K562 (cell line): ENCODE data around the gene CATSPER3. TPM values are rescaled to one million over a fixed set of nuclear protein-coding genes. Genes with fewer than 3 reads are reported as not detected.

Source experiments
- ATF6 ChIP-seq: sonication (generic); formaldehyde crosslinking; IDR thresholded peaks from 2 replicates; pipeline ENCODE4 v1.4.0; 2020; ENCODE audit warnings: mild to moderate bottlenecking, missing genetic modification reagents
- BACH1 ChIP-seq: fragments of 200-800 bp; sonication (Bioruptor generic); IDR thresholded peaks from 2 replicates; pipeline ENCODE4 v1.6.1; 2016; ENCODE audit warnings: missing genetic modification characterization, missing compliant biosample characterization
- BCOR ChIP-seq: fragments of 450-650 bp; IDR thresholded peaks from 2 replicates; pipeline ENCODE4 v1.6.1; 2016
- CCNT2 ChIP-seq: IDR thresholded peaks from 2 replicates; pipeline ENCODE4 v1.6.1; 2011; ENCODE audit warnings: borderline replicate concordance, low read depth, mild to moderate bottlenecking, moderate library complexity, mixed read lengths, low read length; ENCODE audit not compliant: insufficient read length; ENCODE audit errors: extremely low read depth
- CREB3 ChIP-seq: fragments of 450-650 bp; conservative IDR thresholded peaks from 2 replicates; pipeline ENCODE4 v1.6.1; 2016; ENCODE audit warnings: missing genetic modification characterization, low read depth, mild to moderate bottlenecking, missing compliant biosample characterization, moderate library complexity
- FOSL1 ChIP-seq: fragments of 200-800 bp; sonication (Bioruptor generic); conservative IDR thresholded peaks from 2 replicates; pipeline ENCODE4 v1.6.1; 2016; ENCODE audit warnings: missing genetic modification characterization, missing compliant biosample characterization
- GTF2E2 ChIP-seq: fragments of 200-800 bp; sonication (Bioruptor generic); IDR thresholded peaks from 2 replicates; pipeline ENCODE4 v1.6.1; 2016; ENCODE audit warnings: missing genetic modification characterization, missing compliant biosample characterization
- HDAC1 ChIP-seq, 2 experiments: fragments of 450-650 bp; IDR thresholded peaks; 2 replicates each; pipeline ENCODE4 v1.6.1; 2016 to 2017; ENCODE audit warnings: inconsistent platforms in 1 of 2, mild to moderate bottlenecking in 1 of 2, moderate library complexity in 1 of 2
- HNRNPLL ChIP-seq: fragments of 200-400 bp; formaldehyde crosslinking; IDR thresholded peaks from 2 replicates; pipeline ENCODE4 v1.6.1; 2017; ENCODE audit warnings: low read length, low read depth, mild to moderate bottlenecking; ENCODE audit not compliant: poor library complexity, severe bottlenecking
- MNT ChIP-seq, 2 experiments: fragments of 450-650 bp; conservative IDR thresholded peaks; 2 replicates each; pipeline ENCODE4 v1.6.1; 2017; ENCODE audit warnings: mild to moderate bottlenecking in 2 of 2, moderate library complexity in 2 of 2
- MTA3 ChIP-seq: fragments of 450-650 bp; formaldehyde crosslinking; IDR thresholded peaks from 2 replicates; pipeline ENCODE4 v1.6.1; 2017; ENCODE audit warnings: mild to moderate bottlenecking, borderline replicate concordance
- NUFIP1 ChIP-seq: fragments of 450-650 bp; IDR thresholded peaks from 2 replicates; pipeline ENCODE4 v1.6.1; 2018; ENCODE audit not compliant: partially characterized antibody
- TRIM24 ChIP-seq, 2 experiments: fragments of 450-650 bp; IDR thresholded peaks; 2 replicates each; pipeline ENCODE4 v1.6.1; 2016
- ZNF133 ChIP-seq: fragments of 250-450 bp; sonication (Bioruptor Pico); IDR thresholded peaks from 2 replicates; pipeline ENCODE4 v1.4.0; 2020; ENCODE audit warnings: mild to moderate bottlenecking
- ZNF146 ChIP-seq: IDR thresholded peaks from one replicate; pipeline ENCODE4 v1.6.1; 2018; ENCODE audit warnings: missing compliant biosample characterization; ENCODE audit not compliant: unreplicated experiment
- ZNF184 ChIP-seq: sonication (generic); formaldehyde crosslinking; IDR thresholded peaks from 2 replicates; pipeline ENCODE4 v1.5.0; 2020; ENCODE audit warnings: missing genetic modification reagents
- ZNF197 ChIP-seq: fragments of 200-800 bp; sonication (Bioruptor generic); IDR thresholded peaks from 2 replicates; pipeline ENCODE4 v1.6.1; 2016; ENCODE audit warnings: low read depth, missing genetic modification characterization, missing compliant biosample characterization
- ZNF384 ChIP-seq: IDR thresholded peaks from 2 replicates; pipeline ENCODE4 v1.6.1; 2012; ENCODE audit warnings: low read depth, low read length, improper control_type of control experiment
- ZNF583 ChIP-seq: fragments of 250-450 bp; sonication (Bioruptor Pico); IDR thresholded peaks from 2 replicates; pipeline ENCODE4 v1.4.0; 2020
- ZNF764 ChIP-seq: fragments of 250-450 bp; sonication (Bioruptor Pico); IDR thresholded peaks from 2 replicates; pipeline ENCODE4 v1.4.0; 2020; ENCODE audit warnings: low read depth, mild to moderate bottlenecking, moderate library complexity
- polyA plus RNA-seq, 8 experiments: library from polyadenylated mRNA; depleted of rRNA in 4 of 8; stranded (reverse) in 5 of 8; unstranded in 3 of 8; fragments of >200 nt; fragmentation: Nextera tagmentation in 2 of 8; fragmentation: Illumina TruSeq in 1 of 8; extraction: Ambion mirVana in 2 of 8; extraction: Trizol in 1 of 8; gene quantifications; 2 replicates each; pipeline versions ENCODE4 v1.2.1 to v1.2.3, GENCODE V29; 2011 to 2014; ENCODE audit warnings: inconsistent platforms in 1 of 8, missing spikeins in 1 of 8
- total RNA-seq, 7 experiments: library from RNA; depleted of rRNA in 6 of 7; stranded (reverse); fragments of >200 nt in 6 of 7; fragmentation: Illumina TruSeq in 2 of 7; extraction: Trizol in 2 of 7; gene quantifications; 2 replicates each; pipeline versions ENCODE4 v1.2.1 to v1.2.3, GENCODE V29; 2011 to 2021; ENCODE audit warnings: low replicate concordance in 1 of 7
- TF ChIP-seq, protein P1 (sequence below): sonication (generic); formaldehyde crosslinking; IDR thresholded peaks from 2 replicates; pipeline ENCODE4 v1.9.0; 2022; ENCODE audit warnings: mild to moderate bottlenecking, missing genetic modification reagents
- TF ChIP-seq, protein P2 (sequence below): fragments of 450-650 bp; IDR thresholded peaks from 2 replicates; pipeline ENCODE4 v1.7.0; 2016; ENCODE audit warnings: borderline replicate concordance

CATSPER3 gene
- total and polyA plus RNA-seq, 9 of the 15 experiments (the other 6 are each of a cell fraction or from before 2014, with no cell fraction given), result 0.14 to 1.5 (median 0.49) TPM

DNA sequence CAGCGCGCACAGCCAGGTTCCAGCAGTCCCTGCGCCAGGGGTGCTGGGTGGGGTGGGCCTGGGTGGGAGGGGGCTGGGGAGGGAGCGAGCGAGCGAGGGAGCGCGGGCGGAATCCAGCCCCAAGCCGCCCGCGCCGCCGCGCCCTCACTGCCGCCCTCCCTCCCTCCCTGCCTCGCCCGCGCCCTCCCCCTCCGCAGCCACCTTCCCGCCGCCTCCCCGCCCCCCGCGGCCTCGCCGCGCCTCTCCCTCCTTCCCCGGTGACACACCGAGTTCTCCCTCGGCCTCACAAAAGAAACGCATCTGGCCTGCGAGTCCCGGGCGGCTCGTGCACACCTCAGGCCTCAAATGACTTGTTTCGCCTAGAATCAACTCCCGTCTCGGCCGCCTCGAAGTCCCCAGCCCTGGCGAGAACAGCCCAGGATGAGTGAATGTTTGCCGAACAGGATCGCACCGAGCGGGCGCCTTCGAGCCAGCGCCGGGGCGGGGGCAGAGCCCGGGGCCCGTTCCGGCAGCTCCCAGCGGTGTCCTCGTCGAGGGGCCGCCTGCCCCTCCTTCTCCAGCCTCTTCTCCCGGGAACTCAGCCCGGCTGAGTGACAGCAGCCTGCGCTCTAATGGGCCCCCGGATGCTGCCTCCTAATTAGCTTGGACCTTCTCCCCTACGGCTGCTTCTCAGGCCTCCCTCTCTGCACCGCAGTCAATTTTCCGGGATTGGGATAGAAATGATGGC, 66.7 kb downstream of the CATSPER3 start (continued):
- TF ChIP-seq GTF2E2 (tag), result peak; percentile 70; the same call in 1 of the 2 replicates
- peak in 1 of 2 experiments; percentile 75; a peak in 2 of 4 replicates for TF ChIP-seq MNT (conservative IDR thresholded peaks at IDR 0.05)
- peak; percentile 56 for TF ChIP-seq FOSL1
- peak; percentile 35; the same call in 1 of the 2 replicates for TF ChIP-seq ZNF583 (CRISPR knock-in tag)
- TF ChIP-seq ZNF384, result no peak
- TF ChIP-seq MTA3, result peak; percentile 26; the same call in 1 of the 2 replicates
- TF ChIP-seq CCNT2, result peak; percentile 64
- TF ChIP-seq ATF6 (CRISPR knock-in tag), result peak; percentile 75; the same call in 1 of the 2 replicates
- no peak for TF ChIP-seq ZNF184 (CRISPR knock-in tag)
- no peak for TF ChIP-seq ZNF764
- TF ChIP-seq CREB3 (tag), result peak; percentile 67; the same call in 1 of the 2 replicates
- no peak for TF ChIP-seq ZNF197 (CRISPR knock-in tag)
- TF ChIP-seq HNRNPLL, result peak; percentile 37
- no peak for TF ChIP-seq NUFIP1
- no peak for TF ChIP-seq BACH1 (tag)
- no peak for TF ChIP-seq ZNF146 (CRISPR knock-in tag)
- TF ChIP-seq BCOR, result peak; percentile 78
- peak in 1 of 2 experiments; percentile 54; a peak in 3 of 4 replicates for TF ChIP-seq TRIM24 (IDR thresholded peaks at IDR 0.05)
- TF ChIP-seq, protein P1, sequence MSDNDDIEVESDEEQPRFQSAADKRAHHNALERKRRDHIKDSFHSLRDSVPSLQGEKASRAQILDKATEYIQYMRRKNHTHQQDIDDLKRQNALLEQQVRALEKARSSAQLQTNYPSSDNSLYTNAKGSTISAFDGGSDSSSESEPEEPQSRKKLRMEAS (CRISPR knock-in tag), result peak; percentile 40; the same call in 1 of the 2 replicates
- TF ChIP-seq, protein P2, sequence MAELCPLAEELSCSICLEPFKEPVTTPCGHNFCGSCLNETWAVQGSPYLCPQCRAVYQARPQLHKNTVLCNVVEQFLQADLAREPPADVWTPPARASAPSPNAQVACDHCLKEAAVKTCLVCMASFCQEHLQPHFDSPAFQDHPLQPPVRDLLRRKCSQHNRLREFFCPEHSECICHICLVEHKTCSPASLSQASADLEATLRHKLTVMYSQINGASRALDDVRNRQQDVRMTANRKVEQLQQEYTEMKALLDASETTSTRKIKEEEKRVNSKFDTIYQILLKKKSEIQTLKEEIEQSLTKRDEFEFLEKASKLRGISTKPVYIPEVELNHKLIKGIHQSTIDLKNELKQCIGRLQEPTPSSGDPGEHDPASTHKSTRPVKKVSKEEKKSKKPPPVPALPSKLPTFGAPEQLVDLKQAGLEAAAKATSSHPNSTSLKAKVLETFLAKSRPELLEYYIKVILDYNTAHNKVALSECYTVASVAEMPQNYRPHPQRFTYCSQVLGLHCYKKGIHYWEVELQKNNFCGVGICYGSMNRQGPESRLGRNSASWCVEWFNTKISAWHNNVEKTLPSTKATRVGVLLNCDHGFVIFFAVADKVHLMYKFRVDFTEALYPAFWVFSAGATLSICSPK, result no peak
- TF ChIP-seq ZNF133, result no peak
- peak in 1 of 2 experiments; percentile 75; a peak in 2 of 4 replicates for TF ChIP-seq HDAC1 (IDR thresholded peaks at IDR 0.05)
